Parathyroid adenoma (tissue), 2 donors: ENCODE measurements around the gene BLVRB.
A peak's percentile ranks its signal among the peaks of the same experiment; 100 is the strongest.

Source experiments
- H2AFZ ChIP-seq: fragments of 300-600 bp; sonication (generic); one replicate; pipeline ENCODE4 v1.7.0; 2017; ENCODE audit warnings: antibody characterized with exemption, mild to moderate bottlenecking
- H3K27ac ChIP-seq: fragments of 300-600 bp; sonication (generic); one replicate; pipeline ENCODE4 v1.7.0; 2017
- H3K27me3 ChIP-seq: fragments of 300-600 bp; sonication (generic); one replicate; pipeline ENCODE4 v1.7.0; 2017; ENCODE audit warnings: low read length; ENCODE audit not compliant: control insufficient read depth, insufficient read depth
- H3K36me3 ChIP-seq: fragments of 300-600 bp; sonication (generic); one replicate; pipeline ENCODE4 v1.7.0; 2017; ENCODE audit warnings: low read length; ENCODE audit not compliant: control insufficient read depth, insufficient read depth
- H3K4me1 ChIP-seq: fragments of 300-600 bp; sonication (generic); one replicate; pipeline ENCODE4 v1.7.0; 2017; ENCODE audit warnings: control low read depth
- H3K4me2 ChIP-seq: fragments of 300-600 bp; sonication (generic); one replicate; pipeline ENCODE4 v1.7.0; 2017; ENCODE audit warnings: low read length
- H3K4me3 ChIP-seq: fragments of 300-600 bp; sonication (generic); one replicate; pipeline ENCODE4 v1.7.0; 2017; ENCODE audit warnings: low read depth, low read length
- H3K79me2 ChIP-seq: fragments of 300-600 bp; sonication (generic); one replicate; pipeline ENCODE4 v1.7.0; 2017; ENCODE audit warnings: control low read depth
- H3K9ac ChIP-seq: fragments of 300-600 bp; sonication (generic); one replicate; pipeline ENCODE4 v1.7.0; 2017; ENCODE audit warnings: mild to moderate bottlenecking
- H3K9me3 ChIP-seq: fragments of 300-600 bp; sonication (generic); one replicate; pipeline ENCODE4 v1.7.0; 2017; ENCODE audit warnings: low read length; ENCODE audit not compliant: control insufficient read depth
- CTCF ChIP-seq: fragments of 300-600 bp; sonication (generic); IDR thresholded peaks from one replicate; pipeline ENCODE4 v1.7.0; 2017; ENCODE audit warnings: antibody characterized with exemption, mild to moderate bottlenecking
- donor health status: primary hyperparathyroidism.

The BLVRB gene

DNA sequence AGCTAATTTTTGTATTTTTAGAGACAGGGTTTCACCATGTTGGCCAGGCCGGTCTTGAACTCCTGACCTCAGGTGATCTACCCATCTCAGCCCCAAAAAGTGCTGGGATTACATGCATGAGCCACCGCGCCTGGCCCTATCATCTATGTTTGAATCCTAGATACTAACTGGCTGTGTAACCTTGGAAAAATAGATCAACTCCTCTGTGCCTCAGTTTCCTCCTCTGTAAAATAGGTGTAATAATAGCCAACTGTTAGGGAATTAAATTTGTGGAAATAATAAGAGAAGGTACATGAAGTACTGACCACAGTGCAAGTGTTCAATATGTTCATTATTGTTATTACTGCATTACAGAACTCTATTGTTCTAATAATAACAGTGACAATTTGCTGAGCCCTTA lies 5.6 kb upstream of the BLVRB start:
- no peak for TF ChIP-seq CTCF
- H3K4me2 ChIP-seq = no peak overlapping the region
- no peaks in the 10 kb centered on the region for H3K27me3 ChIP-seq
- H3K79me2 ChIP-seq = no peaks in the 10 kb centered on the region
- no peak overlapping the region for H3K27ac ChIP-seq
- H3K4me3 ChIP-seq = no peak overlapping the region
- no peaks in the 10 kb centered on the region for H3K9me3 ChIP-seq
- no peak overlapping the region for H3K9ac ChIP-seq
- H3K36me3 ChIP-seq = no peaks in the 10 kb centered on the region
- H3K4me1 ChIP-seq = peaks cover 7% of the 10 kb centered on the region
- H2AFZ ChIP-seq = no peak overlapping the region

DNA sequence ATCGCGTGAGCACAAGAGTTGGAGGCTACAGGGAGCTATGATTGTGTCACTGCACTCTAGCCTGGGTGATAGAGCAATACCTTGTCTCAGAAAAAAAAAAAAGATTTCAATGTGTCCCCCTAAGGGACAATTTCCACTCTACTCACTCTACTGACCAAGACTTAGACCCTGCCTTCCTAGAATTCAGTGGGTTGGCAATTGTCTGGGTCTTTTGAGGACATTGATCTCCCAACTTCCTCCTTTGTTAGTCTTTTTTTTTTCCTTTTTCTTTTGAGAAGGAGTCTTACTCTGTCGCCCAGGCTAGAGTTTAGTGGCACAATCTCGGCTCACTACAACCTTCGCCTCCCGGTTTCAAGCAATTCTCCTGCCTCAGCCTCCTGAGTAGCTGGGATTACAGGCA lies 3.5 kb upstream of the BLVRB start:
- Histone ChIP-seq H2AFZ (no peak overlapping the region), H3K9me3 (no peaks in the 10 kb centered on the region), H3K4me2 (no peak overlapping the region), H3K4me1 (peaks cover 13% of the 10 kb centered on the region), H3K27ac (no peak overlapping the region), H3K4me3 (no peak overlapping the region), H3K36me3 (no peaks in the 10 kb centered on the region), H3K27me3 (no peaks in the 10 kb centered on the region), H3K9ac (no peak overlapping the region), H3K79me2 (no peaks in the 10 kb centered on the region)
- no peak for TF ChIP-seq CTCF

- H3K9me3 ChIP-seq = no peaks in the 10 kb centered on the region
- H3K36me3 ChIP-seq = no peaks in the 10 kb centered on the region
- no peaks in the 10 kb centered on the region for H3K27me3 ChIP-seq
- peaks cover 13% of the 10 kb centered on the region for H3K4me1 ChIP-seq
- H3K4me2 ChIP-seq = peak within 1 kb of the TSS; percentile 85
- peak within 1 kb of the TSS; percentile 67 for H3K4me3 ChIP-seq
- peak within 1 kb of the TSS; percentile 96 for H2AFZ ChIP-seq
- peak within 1 kb of the TSS; percentile 87 for H3K27ac ChIP-seq
- TF ChIP-seq CTCF = no peak
- no peak within 1 kb of the TSS for H3K9ac ChIP-seq
- H3K79me2 ChIP-seq = no peaks in the 10 kb centered on the region
These were observed 1.6 kb upstream of the BLVRB start, which contains the start of gene SPTBN4 for GRCh38 chr19:40466985-40467734. Gene SPTBN4 (plus strand): TSS chr19:40467001. CDS start chr19:40472622, 5,621 bp downstream.

- Histone ChIP-seq H3K4me1 (peaks cover 13% of the 10 kb centered on the region), H3K9me3 (no peaks in the 10 kb centered on the region), H3K27me3 (no peaks in the 10 kb centered on the region), H3K4me2 (peak overlapping the region; percentile 85), H2AFZ (peak overlapping the region; percentile 96), H3K9ac (no peak overlapping the region), H3K36me3 (no peaks in the 10 kb centered on the region), H3K79me2 (no peaks in the 10 kb centered on the region), H3K27ac (peak overlapping the region; percentile 87), H3K4me3 (peak overlapping the region; percentile 67)
- TF ChIP-seq CTCF = no peak
These were observed 857 bp upstream of the BLVRB start for GRCh38 chr19:40466219-40466984.
